Heart left ventricle (tissue), 16 donors: Measurements from ENCODE around the gene THSD7B. TPM values are rescaled to one million over a fixed set of nuclear protein-coding genes. Genes with fewer than 3 reads are reported as not detected.
A peak's percentile ranks its signal among the peaks of the same experiment; 100 is the strongest.

ENCODE experiments used
- ATAC-seq, 4 donors: fragments of 200-7000 bp; cut with Tn5 transposase; one replicate each; pipeline ENCODE4 v1.9.1; 2020 to 2022; ENCODE audit warnings: moderate library complexity in 4 of 4, mild to moderate bottlenecking in 3 of 4, moderate number of reproducible peaks in 1 of 4
- DNase-seq, 5 donors: peaks; one replicate each; pipeline ENCODE4 v3.0.0-alpha.2; 2020
- H3K27ac ChIP-seq, 12 donors: fragments of 200-600 bp; sonication (generic) in 4 of 12; one replicate each; pipeline versions ENCODE4 v1.5.0 to v1.8.0; 2016 to 2022; ENCODE audit warnings: mild to moderate bottlenecking in 2 of 12
- H3K27me3 ChIP-seq, 9 donors: fragments of 200-600 bp; sonication (generic) in 2 of 9; one replicate each; pipeline versions ENCODE4 v1.5.1 to v1.8.0; 2016 to 2022; ENCODE audit warnings: mild to moderate bottlenecking in 3 of 9
- H3K36me3 ChIP-seq, 9 donors: fragments of 200-600 bp; sonication (generic) in 2 of 9; one replicate each; pipeline versions ENCODE4 v1.5.0 to v1.8.0; 2018 to 2022; ENCODE audit warnings: mild to moderate bottlenecking in 2 of 9
- H3K4me1 ChIP-seq, 12 donors: fragments of 200-600 bp; sonication (generic) in 4 of 12; one replicate each; pipeline versions ENCODE4 v1.5.0 to v1.8.0; 2016 to 2022; ENCODE audit warnings: mild to moderate bottlenecking in 3 of 12
- H3K4me3 ChIP-seq, 12 donors: fragments of 200-600 bp; sonication (generic) in 4 of 12; one replicate each; pipeline versions ENCODE4 v1.5.0 to v1.8.0; 2017 to 2022; ENCODE audit warnings: mild to moderate bottlenecking in 9 of 12, moderate library complexity in 4 of 12
- H3K9me3 ChIP-seq, 12 donors: fragments of 200-600 bp; sonication (generic) in 4 of 12; one replicate each; pipeline versions ENCODE4 v1.5.0 to v1.8.0; 2016 to 2022; ENCODE audit warnings: mild to moderate bottlenecking in 1 of 12
- POLR2A ChIP-seq, 2 donors: fragments of 450-650 bp; IDR thresholded peaks; one replicate each; pipeline ENCODE4 v1.6.1; 2017; ENCODE audit warnings: antibody characterized with exemption in 2 of 2, mild to moderate bottlenecking in 2 of 2, moderate library complexity in 2 of 2
- WGBS, 4 donors: extraction: QIAGEN DNeasy Blood & Tissue Kit in 2 of 4; methylation state at CpG; one replicate each; pipeline versions ENCODE4 v1.1.5 to v1.1.7; 2013 to 2018; 5-methylcytosine and 5-hydroxymethylcytosine counted together
- intact Hi-C, 10 donors: fragments of 100-400 bp; cut with DNase I; formaldehyde crosslinking; loops; one replicate each; pipeline versions ENCODE4 v1.11.1 to v1.14.2; 2022
- polyA plus RNA-seq, 2 donors: library from polyadenylated mRNA; stranded (reverse); fragments of 200-250 nt; gene quantifications; one replicate each; pipeline ENCODE4 v1.2.3, GENCODE V29; 2013
- total RNA-seq, 9 donors: library from RNA; depleted of rRNA in 2 of 9; stranded (reverse); fragments of >200 nt in 2 of 9; fragmentation: NEBNext Ultra II Directional in 3 of 9; extraction: Animal tissue kit (Norgen Biotek cat#: 25700) in 3 of 9; gene quantifications; one replicate each; pipeline versions ENCODE4 v1.1.0 to v1.2.4, GENCODE V29; 2016 to 2023
- TF ChIP-seq, protein P1 (sequence below), 12 donors: fragments of 200-600 bp; sonication (generic) in 4 of 12; IDR thresholded peaks; one replicate each; pipeline versions ENCODE4 v1.5.0 to v1.8.0; 2018 to 2022; ENCODE audit warnings: antibody characterized with exemption in 12 of 12, mild to moderate bottlenecking in 5 of 12
- donor health status: ischemic (EF 13 %, LVEDD 7.1; RV severe dilation, severe dysfunction).
- donor health status: healthy with polysubstance abuse.
- donor health status: DM: no; HTN: yes; CAD: no.
- donor health status: DM: no; HTN: no; CAD: no.
- donor health status: ischemic (EF 25% LVEDD 6.9; RV normal size, moderate dysfunction).
- donor health status: ischemic (EF 25% LVEDD 5.7; RV mildly dilated, moderate dysfunction).
- donor health status: healthy.
- donor health status: DM: yes; HTN: yes; CAD: no.
- donor health status: ischemic (EF 35%, LVEDD 5.7; RV mildly dilated, moderate dysfunction).
- donor health status: nonischemic (EF 11% LVEDD 7.7; RV severe dilation, severe dysfunction).
- donor health status: DM: yes; HTN: yes; CAD: no.
- donor health status: PGD.
- donor health status: ischemic (EF 29% LVEDD 5.4; RV normal size, mild dysfunction).
- donor health status: nonischemic (EF 23%, LVEDD 6.1; RV moderate dilation, normal function).

The THSD7B gene
- total and polyA plus RNA-seq, 11 donors: 0.04 to 0.43 (median 0.17) TPM

DNA sequence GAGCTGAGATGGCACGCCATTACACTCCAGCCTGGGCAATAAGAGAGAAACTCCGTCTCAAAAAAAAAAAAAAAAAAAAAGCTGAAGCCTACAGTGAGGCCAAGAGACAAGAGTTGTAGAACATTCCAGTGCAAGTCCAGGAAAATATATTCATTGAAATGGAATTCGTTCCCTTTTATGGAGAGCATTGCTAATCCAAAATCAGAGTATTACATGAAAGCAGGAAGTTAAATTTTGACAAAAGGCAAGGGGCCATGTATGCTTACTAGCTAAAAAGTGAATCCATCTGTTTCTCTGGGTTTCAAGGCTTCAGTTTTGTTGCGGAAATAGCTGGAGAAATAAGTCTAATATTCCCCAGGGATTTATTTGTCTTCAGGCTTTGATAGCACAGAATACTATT is 471.7 kb downstream of the THSD7B start:
- Histone ChIP-seq H3K36me3 (no peaks in the 10 kb centered on the region), H3K4me1 (peaks cover 0 to 3% (median 0%) of the 10 kb centered on the region in 12 donors), H3K27ac (peak overlapping the region in 2 of 12 donors; percentile 13 to 22), H3K4me3 (no peak overlapping the region), H3K9me3 (no peaks in the 10 kb centered on the region), H3K27me3 (no peaks in the 10 kb centered on the region)
- intact Hi-C loops: no loop called here
- peak in 2 of 4 donors; percentile 43 to 48 for ATAC-seq
- 59 to 74% (median 71%) methylated on average over 4 of the region's 4 CpGs for WGBS, 4 donors
- TF ChIP-seq, protein P1, sequence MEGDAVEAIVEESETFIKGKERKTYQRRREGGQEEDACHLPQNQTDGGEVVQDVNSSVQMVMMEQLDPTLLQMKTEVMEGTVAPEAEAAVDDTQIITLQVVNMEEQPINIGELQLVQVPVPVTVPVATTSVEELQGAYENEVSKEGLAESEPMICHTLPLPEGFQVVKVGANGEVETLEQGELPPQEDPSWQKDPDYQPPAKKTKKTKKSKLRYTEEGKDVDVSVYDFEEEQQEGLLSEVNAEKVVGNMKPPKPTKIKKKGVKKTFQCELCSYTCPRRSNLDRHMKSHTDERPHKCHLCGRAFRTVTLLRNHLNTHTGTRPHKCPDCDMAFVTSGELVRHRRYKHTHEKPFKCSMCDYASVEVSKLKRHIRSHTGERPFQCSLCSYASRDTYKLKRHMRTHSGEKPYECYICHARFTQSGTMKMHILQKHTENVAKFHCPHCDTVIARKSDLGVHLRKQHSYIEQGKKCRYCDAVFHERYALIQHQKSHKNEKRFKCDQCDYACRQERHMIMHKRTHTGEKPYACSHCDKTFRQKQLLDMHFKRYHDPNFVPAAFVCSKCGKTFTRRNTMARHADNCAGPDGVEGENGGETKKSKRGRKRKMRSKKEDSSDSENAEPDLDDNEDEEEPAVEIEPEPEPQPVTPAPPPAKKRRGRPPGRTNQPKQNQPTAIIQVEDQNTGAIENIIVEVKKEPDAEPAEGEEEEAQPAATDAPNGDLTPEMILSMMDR (IDR thresholded peaks at IDR 0.05): no peak
- TF ChIP-seq POLR2A (IDR thresholded peaks at IDR 0.05): no peak
- no peak for DNase-seq

DNA sequence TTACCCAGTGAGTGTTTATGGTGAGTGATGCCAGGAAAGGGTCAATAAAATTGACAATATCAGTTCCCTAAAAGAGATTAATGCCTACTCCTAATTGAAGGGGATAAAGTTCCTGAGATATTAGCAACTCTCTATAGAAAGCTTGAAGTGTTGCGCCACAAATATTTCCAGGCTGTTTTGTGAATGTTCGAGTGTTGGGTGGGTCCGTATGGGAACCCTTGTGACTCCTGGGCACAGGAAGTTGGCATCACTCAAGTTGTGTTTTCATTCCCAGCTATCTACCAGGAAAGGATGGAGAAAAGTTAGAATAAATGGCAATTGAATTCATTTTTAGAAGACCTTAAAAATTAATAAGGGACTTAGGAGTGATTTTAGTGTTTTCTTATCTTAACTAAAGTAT is 472.7 kb downstream of the THSD7B start:
- H3K4me3 ChIP-seq: no peak overlapping the region
- H3K9me3 ChIP-seq: no peaks in the 10 kb centered on the region
- no peak for TF ChIP-seq POLR2A (IDR thresholded peaks at IDR 0.05)
- no peak overlapping the region for H3K27ac ChIP-seq
- DNase-seq: no peak
- 84 to 86% (median 85%) methylated on average over 3 of the region's 3 CpGs for whole genome bisulfite sequencing, 4 donors
- ATAC-seq: no peak
- intact Hi-C loops: no loop called here
- H3K36me3 ChIP-seq: no peaks in the 10 kb centered on the region
- no peaks in the 10 kb centered on the region for H3K27me3 ChIP-seq
- peaks cover 0 to 3% (median 0%) of the 10 kb centered on the region in 12 donors for H3K4me1 ChIP-seq

DNA sequence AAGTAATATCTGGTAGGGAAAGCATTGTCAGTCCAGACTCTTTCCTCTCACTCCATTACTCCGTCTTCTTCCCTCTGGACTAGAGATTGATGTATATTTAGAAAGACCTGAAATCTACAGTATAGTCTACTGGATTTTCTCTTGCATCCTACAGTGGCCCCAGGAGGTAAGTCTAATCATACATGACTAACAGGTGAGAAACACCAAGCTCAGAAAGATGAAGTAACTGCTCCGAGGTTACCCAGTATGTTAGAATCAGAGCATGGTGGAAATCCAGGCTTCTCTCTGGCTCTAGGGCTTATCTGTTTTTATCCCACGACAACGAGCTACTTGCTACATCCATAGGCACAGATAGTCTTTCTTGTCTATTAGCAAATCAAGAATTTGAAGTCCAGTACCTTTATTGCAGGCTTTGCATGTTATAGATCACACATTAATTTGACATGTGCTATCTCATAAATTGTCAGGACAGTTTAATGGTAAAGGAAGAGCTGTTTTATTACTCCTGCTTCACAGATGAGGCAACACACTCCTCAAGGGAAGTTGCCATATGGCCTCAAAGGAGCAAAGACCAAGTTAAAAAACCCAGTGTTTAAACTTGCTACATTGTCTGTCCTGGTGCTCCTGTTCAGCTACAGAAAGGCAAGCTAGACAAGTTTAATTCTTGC is 484.3 kb downstream of the THSD7B start:
- no peaks in the 10 kb centered on the region for H3K4me1 ChIP-seq
- no peaks in the 10 kb centered on the region for H3K9me3 ChIP-seq
- no peak overlapping the region for H3K4me3 ChIP-seq
- WGBS, 4 donors: 59 to 71% (median 66%) methylated on average over 4 of the region's 4 CpGs
- DNase-seq (no peak), ATAC-seq (no peak)
- no peaks in the 10 kb centered on the region for H3K27me3 ChIP-seq
- TF ChIP-seq, protein P1 (IDR thresholded peaks at IDR 0.05): no peak
- no peak for TF ChIP-seq POLR2A (IDR thresholded peaks at IDR 0.05)
- H3K27ac ChIP-seq: no peak overlapping the region
- H3K36me3 ChIP-seq: no peaks in the 10 kb centered on the region
- intact Hi-C loops: no loop called here

DNA sequence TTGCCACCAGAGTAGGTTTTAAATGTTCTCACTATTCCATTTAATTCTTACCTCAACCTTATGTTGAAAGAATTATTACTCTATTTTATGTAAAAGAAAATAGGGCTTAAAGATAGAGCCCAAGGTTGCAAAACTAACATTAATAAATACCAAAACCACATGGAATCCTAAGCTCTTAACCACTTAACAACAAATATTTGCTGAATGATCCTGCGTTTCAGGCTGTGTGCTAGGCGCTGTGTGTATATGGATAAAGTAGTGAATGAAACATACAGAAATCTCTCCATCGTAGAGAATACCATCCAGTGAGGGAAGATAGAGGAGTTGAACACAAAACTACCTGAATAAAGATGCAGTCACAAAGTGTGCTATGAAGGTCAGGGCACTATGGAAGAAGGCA is 485.1 kb downstream of the THSD7B start:
- TF ChIP-seq, protein P1 (IDR thresholded peaks at IDR 0.05): no peak
- TF ChIP-seq POLR2A (IDR thresholded peaks at IDR 0.05): no peak
- Histone ChIP-seq H3K36me3 (no peaks in the 10 kb centered on the region), H3K27ac (no peak overlapping the region), H3K4me3 (no peak overlapping the region), H3K27me3 (no peaks in the 10 kb centered on the region), H3K4me1 (no peaks in the 10 kb centered on the region), H3K9me3 (no peaks in the 10 kb centered on the region)
- 90 to 92% (median 92%) methylated on average over 3 of the region's 3 CpGs for WGBS, 4 donors
- ATAC-seq (no peak), DNase-seq (no peak)
- intact Hi-C loops: no loop called here

DNA sequence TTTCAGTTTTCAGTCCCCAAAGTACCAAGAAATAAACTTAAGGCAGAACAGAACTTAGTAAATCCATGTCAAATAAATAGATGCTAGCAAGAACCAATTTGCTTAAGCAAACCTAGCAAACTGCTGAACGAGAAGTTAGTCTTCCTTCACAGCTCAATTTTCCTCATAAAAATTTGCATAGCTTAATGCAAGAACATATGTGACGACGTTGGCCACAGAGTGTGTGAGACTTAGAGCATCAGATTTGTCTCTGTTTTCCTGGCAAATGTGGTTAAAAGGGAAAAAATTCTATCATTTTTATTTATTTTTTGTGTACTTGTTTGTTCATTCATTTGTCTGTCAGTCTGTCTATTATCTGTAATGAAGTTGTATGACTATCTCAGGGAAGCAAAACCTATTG is 485.7 kb downstream of the THSD7B start:
- TF ChIP-seq, protein P1 (IDR thresholded peaks at IDR 0.05): no peak
- TF ChIP-seq POLR2A (IDR thresholded peaks at IDR 0.05): no peak
- ATAC-seq (no peak), DNase-seq (no peak)
- Histone ChIP-seq H3K9me3 (no peaks in the 10 kb centered on the region), H3K36me3 (no peaks in the 10 kb centered on the region), H3K27ac (no peak overlapping the region), H3K27me3 (no peaks in the 10 kb centered on the region), H3K4me3 (no peak overlapping the region), H3K4me1 (no peaks in the 10 kb centered on the region)
- 78 to 85% (median 82%) methylated on average over 3 of the region's 3 CpGs for WGBS, 4 donors
- intact Hi-C loops: no loop called here
